ENCODE measurements around the gene NT5E. TPM values are rescaled to one million over a fixed set of nuclear protein-coding genes. Genes with fewer than 3 reads are reported as not detected.

The NT5E gene
- total RNA-seq, 1 donor from 2014 or later, result 5.8 TPM

- no peaks in the 10 kb centered on the region for H3K27me3 Mint-ChIP-seq
- no peak overlapping the region for H3K27ac Mint-ChIP-seq
These were observed 19.6 kb downstream of the NT5E start for GRCh38 chr6:85469276-85470022.

GRCh38 chr6:85470023-85470410, 20.1 kb downstream of the NT5E start:
- no peak for ATAC-seq (ENCODE audit: low read depth)
- intact Hi-C loops (cut with micrococcal nuclease), result no loop called here
- Mint-ChIP-seq H3K27ac (no peak overlapping the region), H3K27me3 (no peaks in the 10 kb centered on the region), H3K4me3 (no peak overlapping the region), H3K36me3 (ENCODE audit: low read depth) (peaks cover 13% of the 10 kb centered on the region), H3K9me3 (no peaks in the 10 kb centered on the region), H3K4me1 (peaks cover 17% of the 10 kb centered on the region)
- no peak for DNase-seq
- POLR2A ChIA-PET, result no interaction called here
- no peak for TF ChIP-seq CTCF (IDR thresholded peaks at IDR 0.05)
- CTCF ChIA-PET, result interaction anchor here (1.9 to 2.1 kb wide), 2 partner anchors 13 to 14 kb away, joined by 4 to 7 read pairs; no protein-coding TSS in a partner anchor

More at GRCh38 chr6:85469276-85470022, 19.6 kb downstream of the NT5E start:
- no peak for TF ChIP-seq CTCF (IDR thresholded peaks at IDR 0.05)
- Mint-ChIP-seq H3K4me1 (peaks cover 23% of the 10 kb centered on the region), H3K36me3 (ENCODE audit: low read depth) (peaks cover 13% of the 10 kb centered on the region), H3K9me3 (no peaks in the 10 kb centered on the region), H3K4me3 (no peak overlapping the region)
- ChIA-PET POLR2A (no interaction called here), CTCF (interaction anchor here (1.9 to 2.1 kb wide), 2 partner anchors 13 to 15 kb away, joined by 4 to 7 read pairs; no protein-coding TSS in a partner anchor)
- intact Hi-C loops (cut with micrococcal nuclease), result loop anchor here (10.0 kb wide), 1 partner anchor 1245 kb away; the partner anchor contains the start of gene CEP162
- no peak for DNase-seq
- no peak for ATAC-seq (ENCODE audit: low read depth)

GRCh38 chr6:85472744-85473143, 22.9 kb downstream of the NT5E start:
- CTCF ChIA-PET, result no interaction called here
- ATAC-seq (ENCODE audit: low read depth), result no peak
- DNase-seq, result no peak
- POLR2A ChIA-PET, result no interaction called here
- peaks cover 21% of the 10 kb centered on the region for H3K36me3 Mint-ChIP-seq (ENCODE audit: low read depth)
- no peak overlapping the region for H3K27ac Mint-ChIP-seq
- no peaks in the 10 kb centered on the region for H3K4me1 Mint-ChIP-seq
- no peaks in the 10 kb centered on the region for H3K27me3 Mint-ChIP-seq
- TF ChIP-seq CTCF (IDR thresholded peaks at IDR 0.05), result no peak
- H3K4me3 Mint-ChIP-seq, result no peak overlapping the region
- H3K9me3 Mint-ChIP-seq, result no peaks in the 10 kb centered on the region
- intact Hi-C loops (cut with micrococcal nuclease), result no loop called here

GRCh38 chr6:85473748-85474147, 23.9 kb downstream of the NT5E start:
- Mint-ChIP-seq H3K9me3 (no peaks in the 10 kb centered on the region), H3K27ac (no peak overlapping the region), H3K4me1 (no peaks in the 10 kb centered on the region), H3K27me3 (no peaks in the 10 kb centered on the region), H3K4me3 (no peak overlapping the region), H3K36me3 (ENCODE audit: low read depth) (peaks cover 21% of the 10 kb centered on the region)
- intact Hi-C loops (cut with micrococcal nuclease), result no loop called here
- ChIA-PET POLR2A (no interaction called here), CTCF (interaction anchor here (1.0 kb wide), 1 partner anchor 9 kb away, joined by 4 read pairs; no protein-coding TSS in a partner anchor)
- DNase-seq, result no peak
- no peak for TF ChIP-seq CTCF (IDR thresholded peaks at IDR 0.05)
- ATAC-seq (ENCODE audit: low read depth), result no peak

GRCh38 chr6:85476532-85476931, 26.6 kb downstream of the NT5E start:
- no peak for TF ChIP-seq CTCF (IDR thresholded peaks at IDR 0.05)
- ChIA-PET CTCF (interaction anchor here (9.2 kb wide), 1 partner anchor 26 kb away, joined by 47 read pairs; the partner anchor contains the start of gene NT5E), POLR2A (no interaction called here)
- DNase-seq (no peak), ATAC-seq (ENCODE audit: low read depth) (no peak)
- H3K9me3 Mint-ChIP-seq, result no peaks in the 10 kb centered on the region
- H3K4me3 Mint-ChIP-seq, result no peak overlapping the region
- peaks cover 19% of the 10 kb centered on the region for H3K36me3 Mint-ChIP-seq (ENCODE audit: low read depth)
- H3K27me3 Mint-ChIP-seq, result no peaks in the 10 kb centered on the region
- peaks cover 2% of the 10 kb centered on the region for H3K4me1 Mint-ChIP-seq
- intact Hi-C loops (cut with micrococcal nuclease), result no loop called here
- no peak overlapping the region for H3K27ac Mint-ChIP-seq
